H1 (cell line): ENCODE results near the gene MAML3. TPM values are rescaled to one million over a fixed set of nuclear protein-coding genes. Genes with fewer than 3 reads are reported as not detected.

Source experiments
- CTCF ChIA-PET: fragments of 300-600 bp; sonication (Branson Sonifier 250); formaldehyde crosslinking; loops from one replicate; lab custom pipeline; 2021; ENCODE audit not compliant: partially characterized antibody; lab: Charles Lee
- POLR2A ChIA-PET: fragments of 300-600 bp; sonication (Branson Sonifier 250); formaldehyde crosslinking; loops from one replicate; lab custom pipeline; 2021; ENCODE audit warnings: inconsistent platforms; ENCODE audit not compliant: partially characterized antibody; lab: Charles Lee
- DNase-seq, 2 experiments: peaks; one replicate each; pipeline versions ENCODE4 v3.0.0 to v3.0.0-alpha.2; 2010 to 2022; ENCODE audit warnings: low spot score in 2 of 2, low read depth in 1 of 2, mixed read lengths in 1 of 2
- FAIRE-seq: peaks from 2 replicates; lab custom pipeline; 2011; peaks lifted over from hg19 to GRCh38; lab: Jason Lieb, UNC
- H2AFZ ChIP-seq: 2 replicates; pipeline ENCODE4 v1.8.1; 2012; ENCODE audit warnings: low read length, inconsistent platforms
- H2AK5ac ChIP-seq: 2 replicates; pipeline ENCODE4 v1.6.1; 2013; ENCODE audit warnings: low read depth, low read length
- H2BK120ac ChIP-seq: replicated peaks from 2 replicates; pipeline ENCODE3; 2013; ENCODE audit warnings: low read depth, low read length, inconsistent platforms
- H2BK12ac ChIP-seq: 2 replicates; pipeline ENCODE4 v1.6.1; 2013; ENCODE audit warnings: low read depth, low read length
- H2BK15ac ChIP-seq: 2 replicates; pipeline ENCODE4 v1.6.1; 2013; ENCODE audit warnings: low read length
- H2BK20ac ChIP-seq: 2 replicates; pipeline ENCODE4 v1.6.1; 2013; ENCODE audit warnings: low read length
- H2BK5ac ChIP-seq: 2 replicates; pipeline ENCODE4 v1.6.1; 2013; ENCODE audit warnings: low read depth, low read length
- H3K14ac ChIP-seq: 2 replicates; pipeline ENCODE4 v1.6.1; 2013; ENCODE audit warnings: inconsistent platforms; ENCODE audit not compliant: insufficient read length
- H3K18ac ChIP-seq: 2 replicates; pipeline ENCODE4 v1.6.1; 2013; ENCODE audit warnings: low read length; ENCODE audit errors: extremely low read depth
- H3K23ac ChIP-seq: 2 replicates; pipeline ENCODE4 v1.6.1; 2013; ENCODE audit warnings: inconsistent platforms; ENCODE audit not compliant: insufficient read length
- H3K23me2 ChIP-seq: 2 replicates; pipeline ENCODE4 v1.6.1; 2013; ENCODE audit warnings: low read depth, low read length
- H3K27ac ChIP-seq: 2 replicates; pipeline ENCODE4 v1.6.1; 2011; ENCODE audit warnings: low read depth, low read length, inconsistent platforms
- H3K27me3 ChIP-seq, 4 experiments: replicated peaks in 1 of 4; 1 replicate in 1 of 4; 2 replicates in 3 of 4; pipeline versions ENCODE4 v1.6.1 to v1.8.1; 2011 to 2013; ENCODE audit warnings: low read length in 3 of 4, mild to moderate bottlenecking in 3 of 4, inconsistent platforms in 2 of 4, mixed read lengths in 2 of 4, moderate library complexity in 1 of 4; ENCODE audit not compliant: control insufficient read depth in 3 of 4, insufficient read depth in 3 of 4; ENCODE audit errors: extremely low read depth in 1 of 4
- H3K36me3 ChIP-seq, 4 experiments: 2 replicates each; pipeline versions ENCODE4 v1.6.1 to v1.8.1; 2011 to 2013; ENCODE audit warnings: mild to moderate bottlenecking in 4 of 4, low read length in 3 of 4, moderate library complexity in 2 of 4, control low read depth in 1 of 4, inconsistent platforms in 1 of 4; ENCODE audit not compliant: insufficient read depth in 4 of 4, control insufficient read depth in 2 of 4
- H3K4ac ChIP-seq: replicated peaks from 2 replicates; pipeline ENCODE3; 2013; ENCODE audit warnings: low read length, low read depth, mixed read lengths, inconsistent platforms; ENCODE audit not compliant: insufficient read length
- H3K4me1 ChIP-seq, 4 experiments: replicated peaks in 1 of 4; 1 replicate in 1 of 4; 2 replicates in 3 of 4; pipeline versions ENCODE4 v1.6.1 to v1.8.1; 2011 to 2013; ENCODE audit warnings: low read length in 3 of 4, inconsistent platforms in 2 of 4, mixed read lengths in 1 of 4; ENCODE audit not compliant: insufficient read depth in 4 of 4, control insufficient read depth in 3 of 4
- H3K4me2 ChIP-seq, 2 experiments: 2 replicates each; pipeline versions ENCODE4 v1.6.1 to v1.8.1; 2011 to 2013; ENCODE audit warnings: low read depth in 2 of 2, low read length in 2 of 2, control low read depth in 1 of 2, inconsistent platforms in 1 of 2, mild to moderate bottlenecking in 1 of 2; ENCODE audit not compliant: insufficient read depth in 1 of 2
- H3K4me3 ChIP-seq, 4 experiments: fragments of 200-600, 300-600 bp in 1 of 4; sonication (generic), shearing (Covaris generic), sonication (Bioruptor Twin) in 1 of 4; 2 replicates each; pipeline versions ENCODE4 v1.5.1 to v1.8.1; 2011 to 2016; ENCODE audit warnings: low read length in 4 of 4, low read depth in 3 of 4, control low read depth in 2 of 4, inconsistent platforms in 2 of 4, mild to moderate bottlenecking in 2 of 4, mixed read lengths in 1 of 4, moderate library complexity in 1 of 4; ENCODE audit not compliant: insufficient read depth in 2 of 4; ENCODE audit errors: extremely low read depth in 1 of 4
- H3K56ac ChIP-seq: replicated peaks from 2 replicates; pipeline ENCODE3; 2013; ENCODE audit warnings: low read depth, mild to moderate bottlenecking, mixed read lengths, low read length, inconsistent platforms; ENCODE audit not compliant: insufficient read length
- H3K79me1 ChIP-seq: 2 replicates; pipeline ENCODE4 v1.6.1; 2013; ENCODE audit warnings: low read depth, low read length, control low read depth
- H3K79me2 ChIP-seq, 2 experiments: 2 replicates each; pipeline versions ENCODE4 v1.6.1 to v1.8.1; 2012 to 2013; ENCODE audit warnings: low read length in 2 of 2, mild to moderate bottlenecking in 2 of 2, inconsistent platforms in 1 of 2; ENCODE audit not compliant: insufficient read depth in 2 of 2, control insufficient read depth in 1 of 2
- H3K9ac ChIP-seq, 4 experiments: replicated peaks in 1 of 4; 1 replicate in 1 of 4; 2 replicates in 3 of 4; pipeline versions ENCODE4 v1.6.1 to v1.8.1; 2011 to 2013; ENCODE audit warnings: low read depth in 3 of 4, low read length in 3 of 4, control low read depth in 2 of 4, mild to moderate bottlenecking in 2 of 4, moderate library complexity in 2 of 4, inconsistent platforms in 1 of 4; ENCODE audit errors: extremely low read depth in 1 of 4
- H3K9me3 ChIP-seq, 2 experiments: 2 replicates each; pipeline versions ENCODE4 v1.6.1 to v1.8.1; 2012 to 2013; ENCODE audit warnings: mild to moderate bottlenecking in 2 of 2, moderate library complexity in 2 of 2, control low read depth in 1 of 2, inconsistent platforms in 1 of 2, low read depth in 1 of 2, low read length in 1 of 2, mixed read lengths in 1 of 2; ENCODE audit not compliant: insufficient read depth in 2 of 2
- H4K20me1 ChIP-seq, 2 experiments: replicated peaks in 1 of 2; 2 replicates each; pipeline versions ENCODE3 to v1.8.1; 2011 to 2013; ENCODE audit warnings: inconsistent platforms in 2 of 2, low read length in 2 of 2, mild to moderate bottlenecking in 1 of 2; ENCODE audit not compliant: insufficient read depth in 2 of 2, control insufficient read depth in 1 of 2
- H4K5ac ChIP-seq: 2 replicates; pipeline ENCODE4 v1.6.1; 2013; ENCODE audit warnings: low read length, low read depth, mixed read lengths, inconsistent platforms; ENCODE audit not compliant: insufficient read length
- H4K8ac ChIP-seq: 2 replicates; pipeline ENCODE4 v1.8.0; 2013; ENCODE audit warnings: mild to moderate bottlenecking, moderate library complexity, low read length, inconsistent platforms; ENCODE audit not compliant: insufficient read depth; ENCODE audit errors: extremely low read depth
- H4K91ac ChIP-seq: replicated peaks from 2 replicates; pipeline ENCODE3; 2013; ENCODE audit warnings: low read length, mixed read lengths, inconsistent platforms; ENCODE audit not compliant: insufficient read length
- BRCA1 ChIP-seq: IDR thresholded peaks from 2 replicates; pipeline ENCODE4 v1.6.1; 2012; ENCODE audit warnings: low read depth, low read length, improper control_type of control experiment
- GTF2F1 ChIP-seq: IDR thresholded peaks from 2 replicates; pipeline ENCODE4 v1.6.1; 2012; ENCODE audit warnings: low read depth, low read length, improper control_type of control experiment, borderline replicate concordance
- TAF7 ChIP-seq: optimal IDR thresholded peaks from 2 replicates; pipeline ENCODE3; 2011; ENCODE audit warnings: low read depth, mild to moderate bottlenecking, inconsistent platforms, low read length, moderate library complexity, borderline replicate concordance
- TCF12 ChIP-seq: IDR thresholded peaks from 2 replicates; pipeline ENCODE4 v1.6.1; 2011; ENCODE audit warnings: low read depth, mild to moderate bottlenecking, low read length
- WGBS, 2 experiments: shearing (Covaris generic) in 1 of 2; methylation state at CpG; one replicate each; pipeline versions ENCODE4 v1.1.6 to v1.1.7; 2013 to 2015; ENCODE audit warnings: low lambda C conversion rate in 2 of 2, mixed read lengths in 2 of 2, inconsistent platforms in 1 of 2, low coverage in 1 of 2, missing lambda C conversion rate in 1 of 2; ENCODE audit not compliant: insufficient replicate concordance in 2 of 2, insufficient coverage in 1 of 2, insufficient read length in 1 of 2; ENCODE audit errors: extremely low coverage in 1 of 2, missing lambda C conversion rate in 1 of 2; 5-methylcytosine and 5-hydroxymethylcytosine counted together
- polyA plus RNA-seq, 7 experiments: library from polyadenylated mRNA; depleted of rRNA in 3 of 7; stranded (reverse) in 5 of 7; unstranded in 2 of 7; fragments of >200 nt in 5 of 7; fragments of 200-250 nt in 2 of 7; gene quantifications; 1 replicate in 5 of 7; 2 replicates in 1 of 7; 4 replicates in 1 of 7; pipeline versions ENCODE4 v1.2.1 to v1.2.3, GENCODE V29; 2011 to 2013; ENCODE audit warnings: missing spikeins in 2 of 7, mixed read lengths in 2 of 7
- total RNA-seq: library from RNA; stranded (reverse); fragmentation: NEBNext Ultra II Directional; extraction: Animal tissue kit (Norgen Biotek cat#: 25700); gene quantifications from 2 replicates; pipeline ENCODE4 v1.2.1, GENCODE V29; 2021
- TF ChIP-seq, protein P1 (sequence below), 3 experiments: IDR thresholded peaks; 1 replicate in 2 of 3; 2 replicates in 1 of 3; pipeline versions ENCODE4 v1.5.1 to v1.6.1; 2011; ENCODE audit warnings: low read length in 3 of 3, mild to moderate bottlenecking in 3 of 3, inconsistent platforms in 2 of 3, low read depth in 1 of 3, moderate library complexity in 1 of 3; ENCODE audit not compliant: insufficient read depth in 1 of 3; ENCODE audit errors: control extremely low read depth in 1 of 3

Gene MAML3
- total and polyA plus RNA-seq, 2 of the 8 experiments (the other 6 are each of a cell fraction or from before 2014, with no cell fraction given), result 2.1 to 5.7 TPM

GRCh38 chr4:139838811-139839210 is 315.2 kb downstream of the MAML3 start:
- Histone ChIP-seq H3K4me3 (no peak overlapping the region), H4K8ac (no peak overlapping the region), H3K27ac (no peak overlapping the region), H3K4me2 (no peak overlapping the region), H4K91ac (no peak overlapping the region), H3K9ac (no peak overlapping the region), H2BK5ac (no peak overlapping the region), H3K18ac (no peak overlapping the region), H2BK15ac (no peak overlapping the region), H3K27me3 (no peaks in the 10 kb centered on the region), H3K4me1 (peaks cover 0 to 8% (median 4%) of the 10 kb centered on the region in 4 experiments; a peak in 3 of 7 replicates), H3K9me3 (no peaks in the 10 kb centered on the region), H4K20me1 (no peaks in the 10 kb centered on the region), H2AK5ac (no peak overlapping the region), H3K79me1 (no peaks in the 10 kb centered on the region), H3K23ac (no peak overlapping the region), H3K4ac (no peak overlapping the region), H2BK120ac (no peak overlapping the region), H3K14ac (no peak overlapping the region), H2AFZ (no peak overlapping the region), H3K23me2 (no peaks in the 10 kb centered on the region), H3K56ac (no peak overlapping the region), H2BK12ac (no peak overlapping the region), H4K5ac (no peak overlapping the region), H2BK20ac (no peak overlapping the region), H3K79me2 (no peaks in the 10 kb centered on the region), H3K36me3 (no peaks in the 10 kb centered on the region)
- WGBS, 2 experiments, result 95% methylated on average over 3 of the region's 3 CpGs; no CpG with 5 or more reads in 1 of the 2 experiments
- DNase-seq, result no peak
- POLR2A ChIA-PET, result interaction anchor here (0.6 kb wide), 1 partner anchor 12 kb away, joined by 4 read pairs; no protein-coding TSS in a partner anchor
- FAIRE-seq, result no peak
- CTCF ChIA-PET, result interaction anchor here (0.6 to 1.0 kb wide), 2 partner anchors 18 to 406 kb away, joined by 3 to 4 read pairs; no protein-coding TSS in a partner anchor
- TF ChIP-seq GTF2F1, result no peak
- TF ChIP-seq BRCA1, result no peak
- TF ChIP-seq TCF12, result no peak
- no peak for TF ChIP-seq TAF7
- TF ChIP-seq, protein P1, sequence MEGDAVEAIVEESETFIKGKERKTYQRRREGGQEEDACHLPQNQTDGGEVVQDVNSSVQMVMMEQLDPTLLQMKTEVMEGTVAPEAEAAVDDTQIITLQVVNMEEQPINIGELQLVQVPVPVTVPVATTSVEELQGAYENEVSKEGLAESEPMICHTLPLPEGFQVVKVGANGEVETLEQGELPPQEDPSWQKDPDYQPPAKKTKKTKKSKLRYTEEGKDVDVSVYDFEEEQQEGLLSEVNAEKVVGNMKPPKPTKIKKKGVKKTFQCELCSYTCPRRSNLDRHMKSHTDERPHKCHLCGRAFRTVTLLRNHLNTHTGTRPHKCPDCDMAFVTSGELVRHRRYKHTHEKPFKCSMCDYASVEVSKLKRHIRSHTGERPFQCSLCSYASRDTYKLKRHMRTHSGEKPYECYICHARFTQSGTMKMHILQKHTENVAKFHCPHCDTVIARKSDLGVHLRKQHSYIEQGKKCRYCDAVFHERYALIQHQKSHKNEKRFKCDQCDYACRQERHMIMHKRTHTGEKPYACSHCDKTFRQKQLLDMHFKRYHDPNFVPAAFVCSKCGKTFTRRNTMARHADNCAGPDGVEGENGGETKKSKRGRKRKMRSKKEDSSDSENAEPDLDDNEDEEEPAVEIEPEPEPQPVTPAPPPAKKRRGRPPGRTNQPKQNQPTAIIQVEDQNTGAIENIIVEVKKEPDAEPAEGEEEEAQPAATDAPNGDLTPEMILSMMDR (IDR thresholded peaks at IDR 0.05; ENCODE audit: control extremely low read depth in 1 of 3, insufficient read depth in 1 of 3, low read depth in 1 of 3, low read length in 3 of 3), result no peak
